Endothelial cell of umbilical vein (primary cell): Measurements from ENCODE around the gene RAMP2. TPM values are rescaled to one million over a fixed set of nuclear protein-coding genes. Genes with fewer than 3 reads are reported as not detected.

Experiments used
- BruUV-seq: library from RNA; stranded (reverse); fragments of 400-500 nt; replicated peaks from 2 replicates; lab custom pipeline; 2021; lab: Mats Ljungman, UMichigan
- CTCF ChIA-PET: fragments of 300-600, 350-600 bp; sonication (Branson Sonifier 250); formaldehyde crosslinking; loops from one replicate; lab custom pipeline; 2021; ENCODE audit warnings: antibody characterized with exemption, inconsistent platforms; lab: Charles Lee
- POLR2A ChIA-PET: fragments of 300-600, 350-600 bp; sonication (Branson Sonifier 250); formaldehyde crosslinking; loops from one replicate; lab custom pipeline; 2021; ENCODE audit warnings: antibody characterized with exemption, inconsistent platforms; lab: Charles Lee
- DNase-seq: peaks from one replicate; pipeline ENCODE4 v3.0.0-alpha.2; 2011; ENCODE audit warnings: low read depth, low spot score
- FAIRE-seq: peaks from 2 replicates; lab custom pipeline; 2011; peaks lifted over from hg19 to GRCh38; lab: Jason Lieb, UNC
- H2AFZ ChIP-seq: 2 replicates; pipeline ENCODE4 v1.6.0; 2012; ENCODE audit warnings: low read depth, low read length, control low read depth, inconsistent platforms
- H3K27ac ChIP-seq: 2 replicates; pipeline ENCODE4 v1.5.1; 2011; ENCODE audit warnings: low read depth, mild to moderate bottlenecking, control low read depth, low read length, moderate library complexity; ENCODE audit not compliant: insufficient read depth
- H3K27me3 ChIP-seq, 2 experiments: 2 replicates each; pipeline versions ENCODE4 v1.6.0 to v1.6.1; 2011; ENCODE audit warnings: low read length in 2 of 2, mixed read lengths in 1 of 2; ENCODE audit not compliant: control insufficient read depth in 2 of 2, insufficient read depth in 2 of 2
- H3K36me3 ChIP-seq, 2 experiments: 2 replicates in 1 of 2; 3 replicates in 1 of 2; pipeline ENCODE4 v1.5.1; 2011; ENCODE audit warnings: low read length in 2 of 2, mild to moderate bottlenecking in 1 of 2, moderate library complexity in 1 of 2; ENCODE audit not compliant: control insufficient read depth in 2 of 2, insufficient read depth in 2 of 2; ENCODE audit errors: extremely low read depth in 1 of 2
- H3K4me1 ChIP-seq: 3 replicates; pipeline ENCODE4 v1.5.1; 2011; ENCODE audit warnings: mild to moderate bottlenecking, low read length; ENCODE audit not compliant: control insufficient read depth, insufficient read depth; ENCODE audit errors: extremely low read depth
- H3K4me2 ChIP-seq: 2 replicates; pipeline ENCODE4 v1.6.1; 2011; ENCODE audit warnings: low read length, control low read depth, mixed read lengths; ENCODE audit not compliant: insufficient read depth
- H3K4me3 ChIP-seq, 3 experiments: fragments of 200-600 bp in 1 of 3; sonication (generic), shearing (Covaris generic) in 1 of 3; replicated peaks in 1 of 3; 2 replicates each; pipeline ENCODE4 v1.5.1; 2011 to 2016; ENCODE audit warnings: control low read depth in 3 of 3, low read length in 3 of 3, mild to moderate bottlenecking in 2 of 3, inconsistent platforms in 1 of 3, low read depth in 1 of 3, moderate library complexity in 1 of 3; ENCODE audit not compliant: insufficient read depth in 1 of 3
- H3K79me2 ChIP-seq: 2 replicates; pipeline ENCODE4 v1.6.0; 2012; ENCODE audit warnings: low read length, inconsistent platforms; ENCODE audit not compliant: control insufficient read depth, insufficient read depth
- H3K9ac ChIP-seq: replicated peaks from 2 replicates; pipeline ENCODE3; 2011; ENCODE audit warnings: low read length, control low read depth; ENCODE audit not compliant: insufficient read depth; ENCODE audit errors: extremely low read depth
- H3K9me1 ChIP-seq: replicated peaks from 3 replicates; pipeline ENCODE4 v1.6.0; 2011; ENCODE audit warnings: mild to moderate bottlenecking, low read length; ENCODE audit not compliant: control insufficient read depth, insufficient read depth; ENCODE audit errors: extremely low read depth
- H3K9me3 ChIP-seq: replicated peaks from 2 replicates; pipeline ENCODE4 v1.5.1; 2012; ENCODE audit warnings: low read length, inconsistent platforms; ENCODE audit not compliant: control insufficient read depth, insufficient read depth
- H4K20me1 ChIP-seq: replicated peaks from 2 replicates; pipeline ENCODE3; 2011; ENCODE audit warnings: mild to moderate bottlenecking, low read length; ENCODE audit not compliant: control insufficient read depth, insufficient read depth; ENCODE audit errors: extremely low read depth
- CTCF ChIP-seq, 2 donors: IDR thresholded peaks; 1 replicate in 1 of 2; 2 replicates in 1 of 2; pipeline ENCODE4 v1.5.1; 2011; ENCODE audit warnings: low read length in 2 of 2, mild to moderate bottlenecking in 2 of 2, moderate library complexity in 2 of 2, control low read depth in 1 of 2, inconsistent platforms in 1 of 2, low read depth in 1 of 2; ENCODE audit not compliant: insufficient read depth in 1 of 2; ENCODE audit errors: extremely low read depth in 1 of 2
- EZH2 ChIP-seq: IDR thresholded peaks from 2 replicates; pipeline ENCODE4 v1.6.1; 2012; ENCODE audit warnings: borderline replicate concordance, low read depth, mild to moderate bottlenecking, moderate library complexity, low read length, inconsistent platforms; ENCODE audit not compliant: severe bottlenecking
- FOS ChIP-seq: IDR thresholded peaks from 2 replicates; pipeline ENCODE4 v1.6.1; 2011; ENCODE audit warnings: mild to moderate bottlenecking, low read length, moderate library complexity, borderline replicate concordance; ENCODE audit not compliant: insufficient read depth
- GATA2 ChIP-seq: IDR thresholded peaks from 2 replicates; pipeline ENCODE4 v1.7.0; 2011; ENCODE audit warnings: low read depth, mild to moderate bottlenecking, moderate library complexity, mixed read lengths, low read length; ENCODE audit not compliant: insufficient read length, insufficient read depth
- JUN ChIP-seq: IDR thresholded peaks from 2 replicates; pipeline ENCODE4 v1.6.1; 2011; ENCODE audit warnings: borderline replicate concordance, low read depth; ENCODE audit not compliant: insufficient read length, insufficient read depth
- MYC ChIP-seq: IDR thresholded peaks from one replicate; pipeline ENCODE4 v1.6.1; 2011; ENCODE audit warnings: mild to moderate bottlenecking, low read depth, low read length
- POLR2A ChIP-seq: IDR thresholded peaks from 2 replicates; pipeline ENCODE4 v1.6.1; 2012; ENCODE audit warnings: low read depth, mild to moderate bottlenecking, control low read depth, low read length
- POLR2AphosphoS5 ChIP-seq: IDR thresholded peaks from 2 replicates; pipeline ENCODE4 v1.6.1; 2012; ENCODE audit warnings: low read depth, mild to moderate bottlenecking, control low read depth, low read length, moderate library complexity; ENCODE audit not compliant: insufficient read depth
- dilution Hi-C: fragments of 300-500 bp; cut with MboI; formaldehyde crosslinking; loops from one replicate; pipeline ENCODE4 v1.15.0; 2019; ENCODE audit warnings: low sequenced_read_pairs; ENCODE audit not compliant: extremely low pct_ligation_motif_present
- intact Hi-C: fragments of 100-400 bp; cut with micrococcal nuclease; formaldehyde crosslinking; loops from one replicate; pipeline ENCODE4 v1.10.0; 2022
- polyA plus RNA-seq, 4 experiments: library from polyadenylated mRNA; depleted of rRNA in 3 of 4; stranded (reverse) in 3 of 4; unstranded in 1 of 4; fragments of >200 nt; gene quantifications; 2 replicates each; pipeline versions ENCODE4 v1.2.1 to v1.2.3, GENCODE V29; 2011 to 2012; ENCODE audit warnings: missing spikeins in 1 of 4
- total RNA-seq: library from RNA; stranded (reverse); gene quantifications from 2 replicates; pipeline ENCODE4 v1.2.3, GENCODE V29; 2021
- TF ChIP-seq, protein P1 (sequence below): IDR thresholded peaks from 2 replicates; pipeline ENCODE4 v1.6.1; 2011; ENCODE audit not compliant: insufficient read depth, insufficient read length

The RAMP2 gene
- total and polyA plus RNA-seq, 2 donors (not counting 3 experiments of a cell fraction or from before 2014, with no cell fraction given) = 106 to 192 TPM

- Histone ChIP-seq H4K20me1 (no peaks in the 10 kb centered on the region), H3K79me2 (no peaks in the 10 kb centered on the region), H3K9me1 (no peaks in the 10 kb centered on the region), H3K9ac (no peak overlapping the region), H3K4me2 (no peak overlapping the region), H3K4me3 (no peak overlapping the region), H3K36me3 (peaks cover 0 to 2% of the 10 kb centered on the region in 2 experiments), H2AFZ (no peak overlapping the region), H3K27ac (no peak overlapping the region), H3K4me1 (peaks cover 6% of the 10 kb centered on the region), H3K27me3 (no peaks in the 10 kb centered on the region), H3K9me3 (no peaks in the 10 kb centered on the region)
- no peak for FAIRE-seq
- no TSS peak for BruUV-seq
- TF ChIP-seq JUN = no peak
- no peak for TF ChIP-seq GATA2
- TF ChIP-seq POLR2AphosphoS5 = no peak
- dilution Hi-C loops = no loop called here
- intact Hi-C loops = no loop called here
- POLR2A ChIA-PET = interaction anchor here (0.7 kb wide), 1 partner anchor 11 kb away, joined by 4 read pairs; no protein-coding TSS in a partner anchor
- CTCF ChIA-PET = no interaction called here
- no peak for DNase-seq
Measured at GRCh38 chr17:42792545-42792944, 31.5 kb downstream of the RAMP2 start.

- Histone ChIP-seq H3K27me3 (no peaks in the 10 kb centered on the region), H3K9ac (no peak overlapping the region), H3K4me2 (no peak overlapping the region), H2AFZ (no peak overlapping the region), H3K36me3 (peaks cover 0 to 2% of the 10 kb centered on the region in 2 experiments), H3K9me1 (no peaks in the 10 kb centered on the region), H3K27ac (no peak overlapping the region), H4K20me1 (no peaks in the 10 kb centered on the region), H3K79me2 (no peaks in the 10 kb centered on the region), H3K4me3 (no peak overlapping the region), H3K4me1 (peaks cover 11% of the 10 kb centered on the region), H3K9me3 (no peaks in the 10 kb centered on the region)
- CTCF ChIA-PET = interaction anchor here (1.3 kb wide), 1 partner anchor 29 kb away, joined by 5 read pairs; the partner anchor contains the start of gene BECN1
- intact Hi-C loops = no loop called here
- BruUV-seq = no TSS peak
- DNase-seq (no peak), FAIRE-seq (no peak)
- TF ChIP-seq POLR2AphosphoS5 = no peak
- TF ChIP-seq, protein P1, sequence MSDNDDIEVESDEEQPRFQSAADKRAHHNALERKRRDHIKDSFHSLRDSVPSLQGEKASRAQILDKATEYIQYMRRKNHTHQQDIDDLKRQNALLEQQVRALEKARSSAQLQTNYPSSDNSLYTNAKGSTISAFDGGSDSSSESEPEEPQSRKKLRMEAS = no peak
- TF ChIP-seq MYC = no peak
- TF ChIP-seq JUN = no peak
- TF ChIP-seq EZH2 = no peak
- TF ChIP-seq POLR2A = no peak
- no peak for TF ChIP-seq GATA2
- TF ChIP-seq CTCF (IDR thresholded peaks at IDR 0.05; ENCODE audit: extremely low read depth in 1 of 2, insufficient read depth in 1 of 2, low read depth in 1 of 2, low read length in 2 of 2) = no peak
- no peak for TF ChIP-seq FOS
- dilution Hi-C loops = no loop called here
- POLR2A ChIA-PET = no interaction called here
Measured at GRCh38 chr17:42795061-42795460, 34.0 kb downstream of the RAMP2 start.
